Fibroblast of villous mesenchyme (primary cell): ENCODE data around the gene C10orf53. TPM values are rescaled to one million over a fixed set of nuclear protein-coding genes. Genes with fewer than 3 reads are reported as not detected.

Experiments used
- DNase-seq: peaks from one replicate; pipeline ENCODE4 v3.0.0-alpha.2; 2010; ENCODE audit warnings: low read depth
- H3K4me3 ChIP-seq: 2 replicates; pipeline ENCODE4 v1.5.1; 2011; ENCODE audit warnings: low read depth, mild to moderate bottlenecking, low read length
- CTCF ChIP-seq: IDR thresholded peaks from 2 replicates; pipeline ENCODE4 v1.5.1; 2012; ENCODE audit warnings: low read depth, mild to moderate bottlenecking, low read length; ENCODE audit not compliant: insufficient read depth
- total RNA-seq: library from RNA; depleted of rRNA; stranded (reverse); fragments of >200 nt; gene quantifications from 2 replicates; pipeline ENCODE4 v1.2.3, GENCODE V29; 2012

C10orf53 gene
- total RNA-seq, 1 donor = not detected

DNA sequence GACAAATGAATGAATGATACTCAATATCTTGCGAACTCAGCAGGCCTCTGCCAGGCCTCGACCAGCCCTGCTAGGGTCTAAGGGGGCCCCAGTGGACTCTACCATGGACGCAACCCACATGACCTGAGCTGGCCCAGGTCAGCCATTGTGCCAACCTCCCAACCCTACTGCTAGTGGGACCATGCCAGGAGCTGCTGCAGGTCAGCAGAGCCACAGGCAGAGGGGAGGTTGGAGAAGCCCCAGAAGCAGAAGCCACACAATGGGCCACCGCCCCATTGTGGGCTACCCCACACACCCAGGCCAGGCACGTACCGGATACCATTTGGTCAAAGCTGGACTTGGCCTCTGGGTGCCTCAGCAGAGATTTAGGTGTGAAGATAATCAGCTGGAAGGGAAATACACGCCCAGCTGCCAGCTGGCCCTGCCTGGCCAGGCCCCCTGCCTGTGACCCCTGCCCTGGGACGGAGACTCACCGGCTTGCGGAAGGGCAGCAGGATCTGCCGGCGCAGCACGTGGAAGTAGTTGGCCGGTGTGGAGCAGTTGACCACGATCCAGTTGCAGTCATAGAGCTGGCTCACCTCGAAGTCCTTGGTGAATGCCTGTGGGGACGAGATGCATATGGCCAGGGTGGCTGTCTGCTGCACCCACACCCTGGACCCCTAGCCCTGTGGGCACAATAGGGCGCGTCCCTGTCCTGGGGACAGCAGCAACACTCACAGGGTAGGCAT is 58.2 kb downstream of the C10orf53 start:
- no peak for TF ChIP-seq CTCF
- no peak overlapping the region for H3K4me3 ChIP-seq
- DNase-seq = no peak

- TF ChIP-seq CTCF = no peak
- H3K4me3 ChIP-seq = no peak overlapping the region
- DNase-seq = no peak
Observed at GRCh38 chr10:49738616-49739360, 59.3 kb downstream of the C10orf53 start.

GRCh38 chr10:49739426-49739825 is 60.0 kb downstream of the C10orf53 start:
- DNase-seq = no peak
- TF ChIP-seq CTCF = no peak
- H3K4me3 ChIP-seq = no peak overlapping the region

GRCh38 chr10:49740346-49741107 is 61.1 kb downstream of the C10orf53 start:
- no peak for DNase-seq
- no peak overlapping the region for H3K4me3 ChIP-seq
- TF ChIP-seq CTCF = no peak

GRCh38 chr10:49741108-49741995 is 61.9 kb downstream of the C10orf53 start:
- TF ChIP-seq CTCF = no peak
- DNase-seq = no peak
- no peak overlapping the region for H3K4me3 ChIP-seq
